H1 (cell line): ENCODE results near the gene DAPK3.

Experiments
- ASH2L ChIP-seq: fragments of 200-600, 300-600 bp; sonication (generic); IDR thresholded peaks from one replicate; pipeline ENCODE4 v1.7.1; 2017; ENCODE audit warnings: low read length
- ATF3 ChIP-seq: IDR thresholded peaks from 2 replicates; pipeline ENCODE4 v1.6.1; 2011; ENCODE audit warnings: low read depth, mild to moderate bottlenecking, low read length; ENCODE audit not compliant: insufficient read depth
- JUND ChIP-seq: IDR thresholded peaks from 2 replicates; pipeline ENCODE4 v1.6.1; 2011; ENCODE audit warnings: mild to moderate bottlenecking, improper control_type of control experiment, low read length
- MAFK ChIP-seq: IDR thresholded peaks from 2 replicates; pipeline ENCODE4 v1.6.1; 2012; ENCODE audit warnings: low read depth, mild to moderate bottlenecking, improper control_type of control experiment, low read length
- MAX ChIP-seq: IDR thresholded peaks from 2 replicates; pipeline ENCODE4 v1.6.1; 2012; ENCODE audit warnings: inconsistent platforms
- POLR2AphosphoS5 ChIP-seq: IDR thresholded peaks from 2 replicates; pipeline ENCODE4 v1.6.1; 2011; ENCODE audit warnings: low read depth, low read length
- TCF12 ChIP-seq: IDR thresholded peaks from 2 replicates; pipeline ENCODE4 v1.6.1; 2011; ENCODE audit warnings: low read depth, mild to moderate bottlenecking, low read length

GRCh38 chr19:3984584-3984907 is 13.6 kb upstream of the DAPK3 start:
- TF ChIP-seq ATF3 (no peak), MAX (no peak), JUND (no peak), TCF12 (no peak), POLR2AphosphoS5 (no peak), MAFK (no peak), ASH2L (no peak)
